NCI-H1048 (cell line): ENCODE results near the gene IMP3.
"Not testable (repeated sequence)": the region's sequence is repeated elsewhere in the genome, so short reads cannot be mapped to it uniquely, and the experiment has no call there.

Experiments
- DNase-seq: peaks from one replicate; lab custom pipeline; 2025; lab: John Stamatoyannopoulos, UW

Gene IMP3

DNA sequence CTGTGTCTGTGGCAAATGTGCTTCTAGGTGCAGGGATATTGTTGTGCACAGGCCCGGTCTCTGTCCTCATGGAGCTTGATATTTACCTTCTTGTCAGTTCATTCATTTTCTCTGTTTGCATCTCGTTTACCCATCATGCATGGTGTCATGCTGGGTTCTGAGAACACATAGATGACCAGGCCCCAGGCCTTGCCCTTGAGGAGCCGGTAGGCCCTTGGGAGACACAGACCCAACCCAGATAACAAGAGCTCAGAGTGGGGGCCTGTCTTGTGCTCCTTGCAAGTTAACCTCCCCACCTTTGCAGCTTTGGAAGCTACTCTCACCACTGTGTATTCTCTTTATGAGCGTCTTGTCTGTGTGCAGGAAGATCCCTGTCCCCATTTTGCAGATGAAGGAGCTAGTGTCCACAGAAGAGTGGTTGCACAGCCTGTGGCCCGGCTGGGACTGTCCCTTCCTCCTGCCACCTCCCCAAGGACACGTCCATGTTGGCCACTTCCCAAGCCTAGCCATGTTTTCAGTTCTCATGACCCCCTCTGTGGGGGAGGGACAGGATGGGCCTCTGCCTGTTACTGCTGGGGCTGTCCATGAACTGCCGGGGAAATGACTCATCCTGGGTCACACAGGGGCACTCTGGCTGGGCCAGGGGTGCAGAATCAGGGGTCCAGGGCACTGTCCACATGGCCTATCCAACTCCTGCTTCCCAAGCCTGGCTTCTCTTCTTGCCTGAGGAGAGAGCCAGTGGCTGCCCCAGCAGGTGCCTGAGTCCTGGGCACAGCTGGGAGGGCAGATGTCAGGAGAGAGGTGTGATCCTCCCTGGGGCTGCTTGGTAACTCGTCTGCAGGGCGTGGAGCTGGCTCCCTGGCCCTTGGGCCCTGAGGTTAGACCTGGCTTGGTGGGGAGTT, 11.1 kb upstream of the IMP3 start:
- no peak for DNase-seq

DNA sequence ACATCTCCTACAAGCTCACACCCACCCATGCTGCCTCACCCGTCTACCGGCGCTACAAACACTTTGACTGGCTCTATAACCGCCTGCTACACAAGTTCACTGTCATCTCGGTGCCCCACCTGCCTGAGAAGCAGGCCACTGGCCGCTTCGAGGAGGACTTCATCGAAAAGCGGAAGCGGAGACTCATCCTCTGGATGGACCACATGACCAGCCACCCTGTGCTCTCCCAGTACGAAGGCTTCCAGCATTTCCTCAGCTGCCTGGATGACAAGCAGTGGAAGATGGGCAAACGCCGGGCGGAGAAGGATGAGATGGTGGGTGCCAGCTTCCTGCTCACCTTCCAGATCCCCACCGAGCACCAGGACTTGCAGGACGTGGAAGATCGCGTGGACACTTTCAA, 9.8 kb upstream of the IMP3 start:
- no peak for DNase-seq

DNA sequence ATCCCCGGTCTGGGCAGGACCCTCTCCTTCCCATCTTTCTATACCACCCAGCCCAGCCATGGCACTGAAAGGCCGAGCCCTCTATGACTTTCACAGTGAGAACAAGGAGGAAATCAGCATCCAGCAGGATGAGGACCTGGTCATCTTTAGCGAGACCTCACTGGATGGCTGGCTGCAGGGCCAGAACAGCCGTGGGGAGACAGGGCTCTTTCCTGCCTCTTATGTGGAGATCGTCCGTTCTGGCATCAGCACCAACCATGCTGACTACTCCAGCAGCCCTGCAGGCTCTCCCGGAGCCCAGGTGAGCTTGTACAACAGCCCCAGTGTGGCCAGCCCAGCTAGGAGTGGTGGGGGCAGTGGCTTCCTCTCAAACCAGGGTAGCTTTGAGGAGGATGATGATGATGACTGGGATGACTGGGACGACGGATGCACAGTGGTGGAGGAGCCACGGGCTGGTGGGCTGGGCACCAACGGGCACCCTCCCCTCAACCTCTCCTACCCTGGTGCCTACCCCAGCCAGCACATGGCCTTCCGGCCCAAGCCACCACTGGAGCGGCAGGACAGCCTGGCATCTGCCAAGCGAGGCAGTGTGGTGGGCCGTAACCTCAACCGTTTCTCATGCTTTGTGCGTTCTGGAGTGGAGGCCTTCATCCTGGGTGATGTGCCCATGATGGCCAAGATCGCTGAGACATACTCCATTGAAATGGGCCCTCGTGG, 9.2 kb upstream of the IMP3 start:
- DNase-seq: no peak

DNA sequence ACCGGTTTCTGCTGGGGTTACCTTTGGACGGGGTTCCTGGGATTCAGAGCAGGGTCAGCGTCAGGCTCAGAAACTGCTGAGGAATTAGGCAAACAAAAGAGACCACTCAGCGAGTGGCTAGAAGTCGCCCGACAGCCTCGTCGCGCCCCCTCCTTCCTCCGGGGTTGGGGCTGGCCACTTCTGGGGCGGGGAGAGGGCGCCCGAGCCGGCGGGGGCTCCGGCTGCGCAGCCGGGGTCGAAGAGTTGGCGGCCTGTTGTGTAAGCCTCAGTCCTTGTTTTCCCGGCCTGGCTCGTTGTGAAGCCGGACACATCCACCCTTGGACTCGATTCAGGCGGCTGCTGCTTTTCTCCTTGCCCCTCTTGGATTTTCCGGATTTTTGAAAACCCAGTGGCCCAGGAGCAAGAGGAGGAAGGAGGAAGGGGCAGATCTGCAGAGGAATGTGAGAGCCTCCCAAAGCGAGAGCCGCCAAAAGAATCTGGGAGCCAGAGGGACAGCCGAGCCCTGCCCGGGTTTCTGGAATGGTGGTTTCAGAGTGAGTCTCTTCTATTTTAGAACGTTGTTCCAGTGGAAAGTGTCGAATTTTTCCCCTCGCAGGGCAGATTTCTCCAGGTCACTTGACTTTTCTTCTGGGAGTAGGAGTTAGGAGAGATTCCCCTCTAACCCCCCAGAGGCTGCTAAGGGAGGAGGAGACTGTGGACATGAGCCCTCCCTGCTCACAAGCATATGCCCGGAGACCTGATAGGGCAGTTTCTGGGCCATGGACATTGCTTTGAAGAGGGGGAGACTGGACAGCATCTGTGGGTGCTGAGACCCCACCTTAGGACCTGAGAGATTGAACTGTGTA, 8.4 kb upstream of the IMP3 start:
- DNase-seq: no peak

DNA sequence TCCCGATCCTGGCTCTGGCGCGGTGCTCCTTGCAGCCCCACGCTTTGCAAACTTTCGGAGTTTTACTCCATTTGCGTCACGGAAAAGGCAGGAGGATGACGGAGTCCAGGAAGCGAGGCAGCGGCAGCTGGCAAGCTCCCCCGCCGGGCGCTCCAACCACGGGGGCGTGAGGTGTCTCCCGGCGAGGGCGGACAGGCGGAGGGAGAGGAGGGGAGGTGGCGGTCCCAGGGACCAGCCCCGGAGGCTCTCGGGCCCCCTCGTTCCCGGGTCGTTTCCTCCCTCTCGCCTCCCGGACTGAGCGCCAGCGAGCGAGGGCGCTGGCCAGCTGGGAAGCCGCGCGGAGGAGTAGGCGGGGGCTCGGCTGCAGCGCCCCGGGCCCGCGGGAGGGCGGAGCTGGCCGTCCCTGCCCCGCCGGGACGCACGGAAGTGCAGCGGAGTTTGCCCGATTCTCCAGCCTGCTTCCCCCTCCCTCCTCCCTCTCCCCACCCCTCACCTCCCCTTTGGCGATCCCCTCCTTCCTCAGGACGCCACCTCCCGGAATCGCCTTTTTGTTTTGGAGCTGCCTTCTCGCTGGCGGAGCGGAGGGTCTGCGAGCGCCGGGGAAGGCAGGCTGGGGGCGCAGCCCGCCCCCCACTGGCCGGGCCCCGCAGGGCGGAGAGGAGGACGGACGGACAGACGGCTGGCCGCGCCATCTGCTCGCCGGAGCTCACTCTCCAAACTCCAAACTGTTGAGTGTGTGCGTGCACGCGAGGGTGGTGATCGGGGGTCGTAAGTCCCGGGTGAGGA, 7.5 kb upstream of the IMP3 start, which contains the start of gene SNX33:
Gene SNX33 (plus strand): TSS at position 543 of the 786 bp plus-strand sequence. CDS start 1,191 bp downstream, outside the sequence.
- no peak for DNase-seq

DNA sequence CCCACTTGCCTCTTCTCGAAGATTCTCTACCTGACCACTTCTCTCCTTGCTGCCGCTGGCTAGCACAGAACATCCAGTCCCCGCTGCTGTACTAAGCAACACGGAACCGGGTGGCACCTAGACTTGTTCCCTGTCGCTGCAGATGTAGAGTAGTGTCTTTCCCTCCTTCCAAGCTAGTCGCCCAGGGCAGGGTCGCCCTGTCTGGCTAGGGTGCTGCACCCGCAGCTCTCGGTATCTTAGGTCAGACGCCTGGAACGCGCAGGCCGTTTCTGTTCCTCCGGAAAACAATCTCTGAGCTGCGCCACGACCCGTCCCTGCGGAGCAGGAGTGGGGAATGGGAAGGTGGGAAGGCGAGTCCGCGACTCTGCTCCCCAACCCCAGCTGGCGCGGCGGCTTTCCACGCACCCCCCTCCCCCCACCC, 6.9 kb upstream of the IMP3 start:
- no peak for DNase-seq

DNA sequence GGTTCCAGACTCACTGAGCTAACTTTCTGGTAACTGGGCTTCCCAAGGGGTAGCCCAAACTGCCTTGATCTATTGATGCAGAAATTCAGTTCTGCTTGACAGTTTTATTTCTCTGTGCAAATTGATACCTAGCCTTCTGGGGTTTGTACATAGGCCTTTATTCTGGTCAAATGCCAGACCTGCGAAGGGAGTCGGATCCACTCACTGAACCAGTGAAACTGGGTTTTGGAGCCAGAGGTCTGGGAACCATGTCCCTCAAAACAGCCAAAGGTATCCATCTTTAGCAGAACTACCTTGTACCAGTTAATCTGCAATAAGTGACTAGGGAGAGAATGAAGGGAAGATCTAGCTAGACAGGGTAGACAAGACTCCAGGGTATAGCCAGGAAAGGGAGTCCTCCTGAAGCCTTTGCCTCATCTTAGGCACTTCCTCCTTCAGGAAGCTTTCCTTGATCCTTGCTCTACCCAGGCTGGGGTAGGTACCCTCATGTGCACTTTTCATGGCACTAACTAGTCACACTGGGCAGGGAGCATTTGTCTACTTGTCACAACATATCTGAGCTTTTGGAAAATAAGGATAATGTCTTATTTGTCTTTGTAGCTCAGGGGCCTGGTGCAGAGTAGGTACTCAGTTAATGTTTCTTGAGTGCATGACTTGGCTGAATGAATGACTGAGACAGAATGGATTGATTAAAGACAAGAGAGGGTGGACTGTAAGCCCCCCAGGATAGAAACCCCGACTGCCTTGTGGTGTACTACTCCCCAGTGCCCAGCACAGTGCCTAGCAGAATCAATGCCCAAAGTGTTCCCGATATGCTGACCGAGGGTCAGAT, 6.3 kb upstream of the IMP3 start:
- no peak for DNase-seq

DNA sequence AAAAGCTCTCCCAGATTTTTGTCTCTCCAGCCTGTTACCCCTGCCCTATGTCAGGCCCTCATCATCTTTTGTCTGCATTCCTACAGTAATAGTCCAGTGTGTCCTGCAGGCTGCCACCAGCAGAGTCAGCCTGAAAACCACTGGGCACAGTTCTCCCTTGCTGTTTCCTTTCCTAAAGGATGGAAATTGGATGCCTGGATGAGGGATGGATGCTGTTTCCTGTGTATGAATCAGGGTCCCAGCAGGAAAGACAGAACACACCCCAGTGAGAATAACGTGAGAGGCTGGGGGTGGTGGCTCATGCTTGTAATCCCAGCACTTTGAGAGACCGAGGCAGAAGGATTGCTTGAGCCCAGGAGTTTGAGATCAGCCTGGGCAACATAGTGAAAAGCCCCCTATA, 4.4 kb upstream of the IMP3 start:
- no peak for DNase-seq

DNA sequence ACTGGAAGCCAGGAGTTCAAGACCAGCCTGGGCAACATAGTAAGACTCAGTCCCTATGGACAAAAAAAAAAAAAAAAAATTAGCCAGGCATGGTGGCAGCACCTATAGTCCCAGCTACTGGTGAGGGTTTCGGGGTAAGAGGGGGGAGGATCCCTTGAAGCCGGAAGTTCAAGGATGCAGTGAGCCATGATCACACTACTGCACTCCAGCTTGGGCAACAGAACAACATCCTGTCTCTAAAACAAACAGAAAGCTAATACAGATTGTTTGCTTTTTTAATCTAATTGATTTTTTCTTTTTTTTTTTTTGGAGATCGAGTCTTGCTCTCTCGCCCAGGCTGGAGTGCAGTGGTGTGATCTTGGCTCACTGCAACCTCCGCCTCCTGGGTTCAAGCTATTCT, 1.6 kb upstream of the IMP3 start:
- no peak for DNase-seq

DNA sequence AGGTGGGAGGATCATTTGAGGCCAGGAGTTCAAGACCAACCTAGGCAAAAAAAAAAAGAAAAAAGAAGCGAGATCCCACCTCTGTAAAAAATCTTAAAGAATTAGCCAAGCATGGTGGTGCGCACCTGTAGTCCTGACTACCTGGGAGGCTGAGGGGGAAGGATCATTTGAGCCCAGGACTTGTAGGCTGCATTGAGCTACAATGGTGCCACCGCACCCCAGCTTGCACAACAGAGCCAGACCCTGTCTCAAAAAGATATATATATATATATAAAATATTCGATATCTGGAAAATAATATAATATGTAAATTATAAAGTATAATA, 1.1 kb upstream of the IMP3 start:
- no peak for DNase-seq

DNA sequence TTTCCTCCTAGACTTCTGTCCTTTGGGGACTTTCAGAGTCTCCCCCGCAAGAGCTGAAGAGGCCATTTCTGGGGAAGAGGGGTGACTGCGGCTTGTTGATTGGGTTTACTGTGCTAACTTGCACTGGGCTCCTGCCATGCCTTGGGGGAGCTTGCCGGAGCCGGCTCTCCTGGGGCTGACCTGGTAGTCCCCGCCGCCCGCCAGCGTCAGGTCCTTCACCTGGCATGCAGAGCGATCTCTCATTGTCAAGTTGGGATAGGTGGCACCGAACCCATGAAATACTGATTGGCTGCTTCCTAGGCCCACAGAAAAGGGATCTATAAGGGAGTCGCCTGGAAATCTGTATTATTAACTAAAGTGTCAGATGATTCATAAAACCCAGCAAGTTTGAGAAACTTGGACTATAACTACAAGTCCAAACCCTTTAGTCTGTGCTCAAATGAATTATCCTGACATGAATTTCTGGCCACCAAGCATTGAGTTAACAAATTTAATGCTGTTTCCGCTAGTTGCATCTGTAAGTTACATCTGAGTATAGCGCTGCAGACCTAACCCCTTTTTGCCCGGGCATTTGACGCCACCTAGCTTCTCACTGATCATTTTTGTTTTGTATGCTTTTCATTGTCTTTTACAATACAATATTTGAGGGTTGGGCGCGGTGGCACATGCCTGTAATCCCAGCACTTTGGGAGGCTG, 607 bp upstream of the IMP3 start:
- no peak for DNase-seq

DNA sequence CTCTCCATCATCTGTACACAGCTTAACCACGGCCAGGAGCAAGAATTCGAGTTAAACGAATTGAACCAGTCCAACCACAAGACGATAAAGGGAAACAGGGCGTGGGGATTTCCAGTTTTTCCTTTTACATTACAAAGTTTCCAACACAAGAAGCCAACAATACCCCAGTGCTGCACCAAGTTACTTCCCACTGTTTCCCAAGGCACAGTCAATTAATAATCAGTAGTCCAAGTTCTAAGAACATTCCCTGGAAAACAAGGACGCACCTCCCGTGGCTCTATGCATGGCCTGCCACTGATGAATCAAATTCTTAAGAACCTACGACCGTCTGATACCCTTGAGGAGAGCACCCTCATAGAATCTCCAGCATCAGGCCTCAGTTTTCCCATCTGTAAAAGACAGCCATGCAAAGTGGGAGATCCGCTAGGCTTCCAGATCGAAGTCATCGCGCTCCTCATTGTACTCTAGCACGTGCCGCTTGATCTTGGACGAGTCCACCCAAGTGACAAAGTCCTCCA, 774 bp downstream of the IMP3 start:
- DNase-seq: no peak

DNA sequence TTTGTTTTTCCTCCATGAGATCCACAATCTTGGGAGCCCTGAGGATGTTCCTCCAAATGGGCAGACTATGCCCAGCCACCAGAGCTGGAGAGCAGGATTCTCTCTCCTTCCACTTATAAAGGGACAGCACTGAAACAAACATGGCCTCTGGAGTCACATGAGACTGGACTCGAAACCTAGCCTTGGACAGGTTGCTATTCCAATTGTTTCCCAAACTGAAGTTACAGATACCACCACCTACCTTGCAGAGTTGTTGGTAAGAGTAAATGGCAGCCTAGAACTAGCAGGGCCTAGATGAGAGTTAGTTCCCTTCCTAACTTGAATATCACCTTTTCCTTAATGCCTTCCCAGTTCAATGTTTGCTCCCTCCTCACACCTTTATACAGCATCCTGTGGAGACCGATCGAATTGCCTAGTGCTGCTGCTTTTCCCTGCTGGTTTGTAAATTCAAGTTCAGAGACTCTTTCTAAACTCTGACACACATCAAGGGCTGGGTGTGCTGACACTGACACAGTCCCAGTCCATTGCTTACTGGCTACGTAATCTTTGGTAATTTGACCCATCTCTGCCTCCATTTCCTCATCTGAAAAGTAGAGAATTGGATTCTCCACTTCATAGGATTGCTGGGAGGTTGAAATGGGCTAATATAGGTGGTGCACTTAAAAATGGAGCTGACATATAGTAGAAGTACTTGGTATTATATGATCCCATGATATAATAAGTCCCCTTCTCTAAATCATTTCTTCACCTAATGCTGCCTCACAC, 2.6 kb downstream of the IMP3 start:
- DNase-seq: no peak

DNA sequence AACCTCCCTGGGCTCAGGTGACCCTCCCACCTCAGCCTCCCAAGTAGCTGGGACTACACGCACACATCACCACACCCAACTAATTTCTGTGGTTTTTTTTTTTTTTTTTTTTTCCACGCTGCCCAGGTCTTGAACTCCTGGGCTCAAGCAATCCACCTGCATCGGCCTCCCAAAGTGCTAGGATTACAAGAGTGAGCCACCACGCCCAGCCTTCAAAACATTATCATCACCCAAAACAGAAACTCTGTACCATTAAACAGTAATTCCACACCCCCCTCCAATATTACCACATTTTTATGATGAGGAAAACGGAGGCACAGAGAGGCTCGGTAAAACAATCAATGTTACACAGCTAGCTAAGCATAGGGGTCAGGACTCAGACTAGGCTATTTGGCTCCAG, 4.0 kb downstream of the IMP3 start:
- DNase-seq: no peak

DNA sequence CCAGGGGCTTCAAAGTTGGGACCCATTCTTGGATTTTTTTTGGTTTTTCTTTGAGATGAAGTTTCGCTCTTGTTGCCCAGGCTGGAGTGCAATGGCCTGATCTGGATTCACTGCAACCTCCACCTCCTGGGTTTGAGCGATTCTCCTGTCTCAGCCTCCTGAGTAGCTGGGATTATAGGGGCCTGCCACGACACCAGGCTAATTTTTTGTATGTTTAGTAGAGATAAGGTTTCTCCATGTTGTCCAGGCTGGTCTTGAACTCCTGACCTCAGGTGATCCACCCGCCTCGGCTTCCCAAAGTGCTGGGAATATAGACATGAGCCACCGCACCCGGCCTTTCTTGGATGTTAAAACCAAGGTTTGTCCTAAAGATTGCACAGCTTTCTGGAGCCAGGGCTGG, 6.1 kb downstream of the IMP3 start:
- DNase-seq: not testable (repeated sequence)

DNA sequence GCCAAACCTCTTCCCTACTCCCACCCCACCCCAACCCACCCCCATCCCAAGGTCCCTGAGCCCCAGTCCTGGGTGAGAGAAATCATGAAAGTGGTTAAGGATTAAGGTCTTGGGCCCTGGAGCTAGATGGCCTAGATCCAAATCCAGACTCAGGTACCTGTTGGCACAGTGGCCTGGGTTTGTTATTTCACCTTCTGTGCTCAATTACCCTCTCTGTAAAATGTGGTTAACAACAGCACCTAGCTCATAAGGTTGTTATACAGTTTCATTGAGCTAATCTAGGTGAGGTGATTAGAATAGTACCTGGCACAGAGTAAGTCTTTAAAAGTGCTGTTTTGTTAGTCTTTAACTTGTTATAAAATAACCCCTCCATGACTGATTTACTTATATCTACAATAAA, 8.1 kb downstream of the IMP3 start:
- DNase-seq: no peak

DNA sequence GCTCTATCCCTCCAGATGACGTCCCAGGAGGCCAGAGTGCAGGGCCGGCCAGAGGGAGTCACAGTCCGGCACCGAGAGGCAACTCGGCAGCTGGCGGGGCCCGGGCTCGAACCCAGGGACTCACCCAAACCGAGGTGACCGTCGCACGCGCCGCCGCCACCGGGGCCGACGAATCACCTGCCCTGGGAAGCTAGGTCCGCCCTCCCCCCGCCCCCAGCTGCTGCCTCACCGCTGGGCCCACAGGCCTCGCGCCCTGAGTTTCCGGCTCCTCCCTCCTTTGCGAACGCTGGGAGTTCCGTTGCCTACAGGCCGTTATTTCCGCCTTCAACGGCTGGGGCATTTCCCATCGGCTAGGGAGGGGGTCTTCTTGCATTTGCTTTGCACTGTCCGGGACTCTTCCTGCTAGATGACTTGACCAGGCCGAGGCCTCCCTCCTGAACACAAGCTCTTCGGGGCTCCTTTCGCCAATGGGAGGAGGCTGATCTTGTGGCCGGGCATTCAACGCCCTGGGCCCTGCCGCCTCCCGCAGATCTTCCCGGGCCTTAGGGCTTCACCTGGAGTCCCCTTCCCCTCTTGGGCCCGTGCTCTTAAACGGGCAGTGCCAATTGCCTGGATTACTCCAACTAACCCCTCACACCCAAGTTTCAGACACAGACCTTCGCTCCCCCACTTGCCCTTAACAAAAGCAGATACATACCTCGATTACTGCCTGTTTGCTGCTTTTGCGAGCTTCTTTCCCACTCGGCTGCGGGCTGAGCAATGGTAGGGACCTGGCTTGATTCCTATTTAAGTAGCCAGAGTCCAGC, 14.3 kb downstream of the IMP3 start, which contains the start of gene SNUPN:
Gene SNUPN (minus strand): TSS at position 184 of the 806 bp plus-strand sequence. CDS start 4,674 bp downstream, outside the sequence.
- DNase-seq: peak; percentile 79

DNA sequence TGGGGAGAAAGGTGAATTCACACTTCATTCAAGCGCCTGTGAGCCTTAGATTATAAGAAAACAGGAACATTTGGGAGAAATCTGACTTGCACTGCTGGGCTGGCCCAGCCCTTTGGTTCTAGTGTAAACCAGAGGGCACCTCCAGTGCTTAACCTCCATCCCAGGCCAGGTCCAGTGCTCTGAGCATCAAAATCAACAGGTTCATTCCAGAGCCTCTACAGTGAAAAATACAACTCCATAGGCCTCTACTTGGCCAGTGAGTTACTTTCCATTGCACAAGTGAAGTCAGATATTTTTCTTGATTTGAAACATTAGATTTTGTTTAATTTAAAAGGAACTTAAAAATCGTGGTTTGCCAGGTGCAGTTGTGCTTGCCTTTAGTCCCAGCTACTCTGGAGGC, 17.5 kb downstream of the IMP3 start:
- DNase-seq: no peak
